AG04450 (cell line): Measurements from ENCODE around the gene SLC6A17. TPM values are rescaled to one million over a fixed set of nuclear protein-coding genes. Genes with fewer than 3 reads are reported as not detected.

Source experiments
- CTCF ChIA-PET: fragments of 300-600, 350-600 bp; formaldehyde crosslinking; extraction: SDS; loops from one replicate; lab custom pipeline; 2022; ENCODE audit warnings: antibody characterized with exemption, inconsistent platforms; lab: Charles Lee
- POLR2A ChIA-PET: fragments of 350-600 bp; formaldehyde crosslinking; extraction: SDS; loops from one replicate; lab custom pipeline; 2021; ENCODE audit warnings: antibody characterized with exemption, inconsistent platforms; lab: Yijun Ruan, JAX
- DNase-seq: peaks from one replicate; pipeline ENCODE4 v3.0.0-alpha.2; 2011; ENCODE audit warnings: low read depth, low spot score
- H3K27ac ChIP-seq: one replicate; pipeline ENCODE4 v1.5.1; 2012; ENCODE audit warnings: low read depth, low read length, control low read depth
- H3K27me3 ChIP-seq: one replicate; pipeline ENCODE4 v1.6.0; 2012; ENCODE audit warnings: low read length; ENCODE audit not compliant: control insufficient read depth, insufficient read depth
- H3K4me3 ChIP-seq: 2 replicates; pipeline ENCODE4 v1.5.1; 2011; ENCODE audit warnings: mild to moderate bottlenecking, low read depth, low read length, control low read depth
- H3K9me3 ChIP-seq: 2 replicates; pipeline ENCODE4 v1.5.1; 2012; ENCODE audit warnings: low read length; ENCODE audit not compliant: control insufficient read depth, insufficient read depth
- polyA plus RNA-seq: library from polyadenylated mRNA; depleted of rRNA; stranded (reverse); fragments of >200 nt; gene quantifications from 2 replicates; pipeline ENCODE4 v1.2.3, GENCODE V29; 2011
- TF ChIP-seq, protein P1 (sequence below): IDR thresholded peaks from 2 replicates; pipeline ENCODE4 v1.5.1; 2011; ENCODE audit warnings: low read depth, low read length, control low read depth, inconsistent platforms

SLC6A17 gene
- polyA plus RNA-seq, 1 experiment, result 0.05 TPM

DNA sequence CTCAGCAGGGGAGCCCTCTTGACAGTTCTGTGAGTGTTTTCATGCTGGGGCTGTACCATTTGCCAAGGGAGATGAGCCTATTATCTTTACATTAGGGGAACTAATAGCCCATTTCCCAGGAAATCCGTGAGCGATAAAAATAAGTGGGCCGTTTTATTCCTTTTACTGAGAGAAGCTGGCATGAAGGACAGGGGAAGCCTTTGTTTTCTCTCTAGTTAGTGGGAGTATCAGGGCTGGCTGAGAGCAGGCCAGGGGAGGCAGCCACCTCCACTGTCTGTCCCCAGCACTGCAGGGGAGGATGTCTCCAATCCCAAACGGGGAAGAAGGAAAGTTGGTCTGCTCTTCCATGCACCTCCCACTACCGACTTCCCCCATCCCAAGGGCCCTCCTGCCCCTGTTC is 35.5 kb upstream of the SLC6A17 start:
- Histone ChIP-seq H3K27me3 (peaks cover 48% of the 10 kb centered on the region), H3K27ac (no peak overlapping the region), H3K4me3 (no peak overlapping the region), H3K9me3 (no peaks in the 10 kb centered on the region; the same call in 1 of the 2 replicates)
- TF ChIP-seq, protein P1, sequence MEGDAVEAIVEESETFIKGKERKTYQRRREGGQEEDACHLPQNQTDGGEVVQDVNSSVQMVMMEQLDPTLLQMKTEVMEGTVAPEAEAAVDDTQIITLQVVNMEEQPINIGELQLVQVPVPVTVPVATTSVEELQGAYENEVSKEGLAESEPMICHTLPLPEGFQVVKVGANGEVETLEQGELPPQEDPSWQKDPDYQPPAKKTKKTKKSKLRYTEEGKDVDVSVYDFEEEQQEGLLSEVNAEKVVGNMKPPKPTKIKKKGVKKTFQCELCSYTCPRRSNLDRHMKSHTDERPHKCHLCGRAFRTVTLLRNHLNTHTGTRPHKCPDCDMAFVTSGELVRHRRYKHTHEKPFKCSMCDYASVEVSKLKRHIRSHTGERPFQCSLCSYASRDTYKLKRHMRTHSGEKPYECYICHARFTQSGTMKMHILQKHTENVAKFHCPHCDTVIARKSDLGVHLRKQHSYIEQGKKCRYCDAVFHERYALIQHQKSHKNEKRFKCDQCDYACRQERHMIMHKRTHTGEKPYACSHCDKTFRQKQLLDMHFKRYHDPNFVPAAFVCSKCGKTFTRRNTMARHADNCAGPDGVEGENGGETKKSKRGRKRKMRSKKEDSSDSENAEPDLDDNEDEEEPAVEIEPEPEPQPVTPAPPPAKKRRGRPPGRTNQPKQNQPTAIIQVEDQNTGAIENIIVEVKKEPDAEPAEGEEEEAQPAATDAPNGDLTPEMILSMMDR, result no peak
- ChIA-PET CTCF (interaction anchor here (0.9 to 4.6 kb wide), 4 partner anchors 10 to 85 kb away, joined by 3 to 37 read pairs (median 4); no protein-coding TSS in a partner anchor), POLR2A (no interaction called here)
- DNase-seq, result no peak

GRCh38 chr1:110118636-110119396 is 31.5 kb upstream of the SLC6A17 start:
- TF ChIP-seq, protein P1, result no peak
- no peak for DNase-seq
- no peak overlapping the region for H3K27ac ChIP-seq
- POLR2A ChIA-PET, result no interaction called here
- H3K9me3 ChIP-seq, result peaks cover 6% of the 10 kb centered on the region; the same call in 1 of the 2 replicates
- CTCF ChIA-PET, result interaction anchor here (0.6 to 4.6 kb wide), 4 partner anchors 14 to 37 kb away, joined by 4 to 37 read pairs (median 14); no protein-coding TSS in a partner anchor
- no peak overlapping the region for H3K4me3 ChIP-seq
- H3K27me3 ChIP-seq, result peaks cover 23% of the 10 kb centered on the region

DNA sequence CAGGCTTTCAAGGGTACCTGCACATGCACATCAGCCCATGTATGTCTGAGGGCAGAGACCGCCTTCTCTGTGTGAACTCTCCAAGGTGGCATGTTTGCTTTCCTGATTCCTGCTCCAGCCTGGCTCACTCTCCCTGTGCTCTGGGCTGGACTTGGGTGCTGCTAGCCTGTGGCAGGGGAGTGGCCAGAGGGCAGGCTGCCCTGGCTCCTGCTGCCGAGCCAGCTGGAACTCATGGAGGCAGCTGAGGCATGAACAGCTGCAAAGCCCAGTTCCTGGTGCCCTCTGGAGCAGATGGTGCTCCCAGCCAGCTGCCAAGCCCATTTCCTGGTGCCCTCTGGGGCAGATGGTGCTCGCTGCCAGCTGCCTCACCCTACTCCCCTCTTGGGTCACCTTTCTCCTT is 30.5 kb upstream of the SLC6A17 start:
- DNase-seq, result no peak
- peaks cover 15% of the 10 kb centered on the region for H3K27me3 ChIP-seq
- ChIA-PET CTCF (no interaction called here), POLR2A (no interaction called here)
- TF ChIP-seq, protein P1, result no peak
- peaks cover 6% of the 10 kb centered on the region; the same call in 1 of the 2 replicates for H3K9me3 ChIP-seq
- H3K4me3 ChIP-seq, result no peak overlapping the region
- H3K27ac ChIP-seq, result no peak overlapping the region

DNA sequence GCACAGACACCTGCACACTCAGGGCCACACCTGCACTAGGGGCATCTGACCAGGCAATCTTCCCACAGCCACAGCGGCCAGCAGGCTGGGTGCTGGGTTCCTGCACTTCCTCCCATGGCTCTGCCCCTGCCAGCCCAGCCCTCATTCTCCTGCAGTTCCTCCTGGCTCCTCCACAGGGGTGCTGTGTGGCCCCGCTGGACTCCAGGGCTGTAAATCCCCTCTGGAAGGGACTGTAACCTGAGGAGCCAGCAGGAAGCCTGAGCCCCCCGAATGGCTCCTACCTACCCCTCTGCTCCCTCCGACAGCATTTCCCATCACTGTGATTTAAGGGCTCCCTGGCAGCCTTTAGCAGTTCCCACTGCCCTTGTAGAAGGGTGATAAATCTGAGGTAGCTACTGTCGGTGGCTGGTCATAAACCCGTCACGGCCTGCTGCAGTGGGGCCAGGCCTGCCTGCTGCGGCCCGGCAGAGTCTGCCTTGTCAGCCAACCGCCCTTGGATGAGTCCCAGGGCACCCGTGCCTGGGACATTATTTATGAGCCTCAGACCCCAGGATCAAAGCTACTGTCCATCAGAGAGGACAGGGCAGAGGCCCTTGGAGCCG is 29.2 kb upstream of the SLC6A17 start:
- H3K27me3 ChIP-seq, result peaks cover 7% of the 10 kb centered on the region
- ChIA-PET POLR2A (no interaction called here), CTCF (no interaction called here)
- H3K4me3 ChIP-seq, result no peak overlapping the region
- TF ChIP-seq, protein P1, result no peak
- H3K27ac ChIP-seq, result no peak overlapping the region
- peaks cover 7% of the 10 kb centered on the region for H3K9me3 ChIP-seq
- DNase-seq, result no peak

DNA sequence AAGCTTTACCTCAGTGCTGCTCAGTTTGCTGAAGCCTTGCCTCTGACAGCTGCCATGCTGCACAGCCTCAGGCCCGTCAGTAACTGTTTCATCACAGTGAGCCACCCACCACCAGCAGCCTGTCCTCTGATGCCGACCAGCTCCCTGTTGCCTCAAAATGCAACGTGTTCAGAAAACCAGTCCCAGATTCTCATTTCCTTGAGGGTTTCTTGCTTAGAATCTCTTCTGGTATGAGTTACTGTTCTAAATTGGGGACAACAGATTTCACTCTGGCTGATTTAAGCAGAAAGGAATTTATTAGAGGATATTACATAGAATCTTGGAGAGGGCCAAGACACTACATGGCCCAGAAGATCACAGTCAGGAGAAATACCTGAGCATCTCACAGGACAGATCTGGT is 27.1 kb upstream of the SLC6A17 start:
- no peak for DNase-seq
- TF ChIP-seq, protein P1, result no peak
- ChIA-PET POLR2A (no interaction called here), CTCF (interaction anchor here (0.9 to 2.9 kb wide), 2 partner anchors 18 to 35 kb away, joined by 3 to 10 read pairs; no protein-coding TSS in a partner anchor)
- Histone ChIP-seq H3K27me3 (peaks cover 17% of the 10 kb centered on the region), H3K4me3 (no peak overlapping the region), H3K27ac (no peak overlapping the region), H3K9me3 (peaks cover 11% of the 10 kb centered on the region)
